22Rv1 (cell line): ENCODE results near the gene TNIP2.

Source experiments
- ZFX ChIP-seq: fragments of 450-650 bp; IDR thresholded peaks from 2 replicates; pipeline ENCODE4 v1.6.1; 2017; ENCODE audit warnings: antibody characterized with exemption, borderline replicate concordance
- TF ChIP-seq, protein P1 (sequence below): fragments of 450-650 bp; IDR thresholded peaks from 2 replicates; pipeline ENCODE4 v1.5.1; 2017; ENCODE audit warnings: mild to moderate bottlenecking

GRCh38 chr4:2731907-2732317, 24.2 kb downstream of the TNIP2 start:
- TF ChIP-seq, protein P1, sequence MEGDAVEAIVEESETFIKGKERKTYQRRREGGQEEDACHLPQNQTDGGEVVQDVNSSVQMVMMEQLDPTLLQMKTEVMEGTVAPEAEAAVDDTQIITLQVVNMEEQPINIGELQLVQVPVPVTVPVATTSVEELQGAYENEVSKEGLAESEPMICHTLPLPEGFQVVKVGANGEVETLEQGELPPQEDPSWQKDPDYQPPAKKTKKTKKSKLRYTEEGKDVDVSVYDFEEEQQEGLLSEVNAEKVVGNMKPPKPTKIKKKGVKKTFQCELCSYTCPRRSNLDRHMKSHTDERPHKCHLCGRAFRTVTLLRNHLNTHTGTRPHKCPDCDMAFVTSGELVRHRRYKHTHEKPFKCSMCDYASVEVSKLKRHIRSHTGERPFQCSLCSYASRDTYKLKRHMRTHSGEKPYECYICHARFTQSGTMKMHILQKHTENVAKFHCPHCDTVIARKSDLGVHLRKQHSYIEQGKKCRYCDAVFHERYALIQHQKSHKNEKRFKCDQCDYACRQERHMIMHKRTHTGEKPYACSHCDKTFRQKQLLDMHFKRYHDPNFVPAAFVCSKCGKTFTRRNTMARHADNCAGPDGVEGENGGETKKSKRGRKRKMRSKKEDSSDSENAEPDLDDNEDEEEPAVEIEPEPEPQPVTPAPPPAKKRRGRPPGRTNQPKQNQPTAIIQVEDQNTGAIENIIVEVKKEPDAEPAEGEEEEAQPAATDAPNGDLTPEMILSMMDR: no peak
- no peak for TF ChIP-seq ZFX
